ENCODE results near the gene PSMD11.

DNA sequence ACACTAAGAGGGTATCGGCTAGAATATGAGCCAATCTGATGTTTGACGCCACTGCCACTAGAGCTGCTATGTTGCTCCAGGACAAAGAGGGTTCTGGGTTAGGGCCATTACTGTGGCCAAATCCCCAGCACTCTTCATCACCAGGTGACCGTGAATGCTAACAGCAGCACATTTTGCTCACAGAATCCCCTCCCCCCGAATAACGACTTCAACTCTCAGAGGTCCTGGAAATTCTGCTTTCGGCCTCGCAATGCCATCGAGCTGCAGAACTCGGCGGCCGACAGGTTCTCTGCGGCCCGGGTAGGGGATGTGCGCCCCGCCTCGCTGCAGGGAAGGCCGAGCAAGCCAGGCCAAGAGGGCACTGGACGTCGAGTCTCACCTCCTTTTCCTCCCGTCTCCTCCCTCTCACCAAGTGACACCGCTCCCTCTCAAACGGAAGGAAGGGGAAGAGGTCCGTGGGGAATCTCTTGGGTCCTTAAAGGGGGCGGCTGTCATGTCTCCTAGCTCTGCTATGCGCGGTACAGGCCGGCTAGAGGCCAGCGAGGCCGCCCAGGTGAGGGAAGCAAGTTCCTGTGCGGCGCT, 74.4 kb downstream of the PSMD11 start:
- TF ChIP-seq ZNF596 (tag by site-specific recombination; IDR thresholded peaks at IDR 0.05), result no peak
- no peak for TF ChIP-seq ZNF335 (tag by site-specific recombination; conservative IDR thresholded peaks at IDR 0.05)
- TF ChIP-seq, protein P1, sequence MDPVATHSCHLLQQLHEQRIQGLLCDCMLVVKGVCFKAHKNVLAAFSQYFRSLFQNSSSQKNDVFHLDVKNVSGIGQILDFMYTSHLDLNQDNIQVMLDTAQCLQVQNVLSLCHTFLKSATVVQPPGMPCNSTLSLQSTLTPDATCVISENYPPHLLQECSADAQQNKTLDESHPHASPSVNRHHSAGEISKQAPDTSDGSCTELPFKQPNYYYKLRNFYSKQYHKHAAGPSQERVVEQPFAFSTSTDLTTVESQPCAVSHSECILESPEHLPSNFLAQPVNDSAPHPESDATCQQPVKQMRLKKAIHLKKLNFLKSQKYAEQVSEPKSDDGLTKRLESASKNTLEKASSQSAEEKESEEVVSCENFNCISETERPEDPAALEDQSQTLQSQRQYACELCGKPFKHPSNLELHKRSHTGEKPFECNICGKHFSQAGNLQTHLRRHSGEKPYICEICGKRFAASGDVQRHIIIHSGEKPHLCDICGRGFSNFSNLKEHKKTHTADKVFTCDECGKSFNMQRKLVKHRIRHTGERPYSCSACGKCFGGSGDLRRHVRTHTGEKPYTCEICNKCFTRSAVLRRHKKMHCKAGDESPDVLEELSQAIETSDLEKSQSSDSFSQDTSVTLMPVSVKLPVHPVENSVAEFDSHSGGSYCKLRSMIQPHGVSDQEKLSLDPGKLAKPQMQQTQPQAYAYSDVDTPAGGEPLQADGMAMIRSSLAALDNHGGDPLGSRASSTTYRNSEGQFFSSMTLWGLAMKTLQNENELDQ (tag by site-specific recombination; IDR thresholded peaks at IDR 0.05; ENCODE audit: low read depth), result no peak
- TF ChIP-seq ZNF558 (tag by site-specific recombination; IDR thresholded peaks at IDR 0.05), result no peak
